Ishikawa (cell line): Measurements from ENCODE around the gene MGST1.

Source experiments
- CEBPB ChIP-seq: IDR thresholded peaks from 2 replicates; pipeline ENCODE4 v1.6.1; 2012
- CREB1 ChIP-seq: IDR thresholded peaks from 2 replicates; pipeline ENCODE4 v1.6.1; 2012; ENCODE audit warnings: low read depth
- EGR1 ChIP-seq: IDR thresholded peaks from 2 replicates; pipeline ENCODE4 v1.6.1; 2012
- EP300 ChIP-seq: IDR thresholded peaks from 2 replicates; pipeline ENCODE4 v1.6.1; 2012; ENCODE audit warnings: borderline replicate concordance
- MAX ChIP-seq: IDR thresholded peaks from 2 replicates; pipeline ENCODE4 v1.6.1; 2012
- NFIC ChIP-seq: IDR thresholded peaks from 2 replicates; pipeline ENCODE4 v1.6.1; 2012
- RAD21 ChIP-seq: IDR thresholded peaks from 2 replicates; pipeline ENCODE4 v1.6.1; 2012; ENCODE audit warnings: low read depth
- REST ChIP-seq: IDR thresholded peaks from 2 replicates; pipeline ENCODE4 v1.6.1; 2012; ENCODE audit warnings: low read depth, mild to moderate bottlenecking
- TCF12 ChIP-seq: IDR thresholded peaks from 2 replicates; pipeline ENCODE4 v1.6.1; 2012; ENCODE audit warnings: low read depth
- TEAD4 ChIP-seq: IDR thresholded peaks from 2 replicates; pipeline ENCODE4 v1.6.1; 2012
- USF1 ChIP-seq: IDR thresholded peaks from 2 replicates; pipeline ENCODE4 v1.6.1; 2012
- YY1 ChIP-seq: IDR thresholded peaks from 2 replicates; pipeline ENCODE4 v1.6.1; 2012; ENCODE audit warnings: low read depth
- ZBTB7A ChIP-seq: IDR thresholded peaks from 2 replicates; pipeline ENCODE4 v1.6.1; 2012; ENCODE audit warnings: low read depth

DNA sequence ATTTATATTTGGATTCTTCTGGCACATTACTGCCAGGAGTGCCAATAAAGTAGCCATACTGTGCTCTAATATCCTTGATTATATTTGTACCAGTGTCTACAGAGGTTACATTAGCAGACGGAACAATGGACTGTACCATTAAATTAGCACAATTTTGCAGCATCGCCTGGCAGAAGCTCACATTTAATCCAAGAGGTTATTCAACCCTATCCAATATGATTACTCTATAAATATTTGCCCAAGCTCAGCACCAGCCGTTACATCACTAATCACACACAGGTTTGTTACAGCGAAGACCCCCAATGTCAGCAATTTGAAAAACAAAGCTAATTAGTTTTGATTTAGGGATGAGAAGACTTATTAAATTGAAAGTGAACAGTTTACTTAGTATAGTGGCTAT, 16.9 kb upstream of the MGST1 start:
- TF ChIP-seq CREB1 = no peak
- TF ChIP-seq EP300 = no peak
- no peak for TF ChIP-seq MAX
- TF ChIP-seq CEBPB = no peak
- TF ChIP-seq EGR1 = no peak
- no peak for TF ChIP-seq TCF12
- no peak for TF ChIP-seq RAD21
- TF ChIP-seq REST = no peak
- no peak for TF ChIP-seq NFIC
- no peak for TF ChIP-seq TEAD4
- no peak for TF ChIP-seq ZBTB7A
- TF ChIP-seq YY1 = no peak
- no peak for TF ChIP-seq USF1
